Activated CD4-positive, CD25-positive, alpha-beta regulatory T cell treated with anti-CD3 and anti-CD28 coated beads, Interleukin-2, amount 50 U/mL, for 24 hours (primary cell): ENCODE data around the gene TTLL1.
"Not testable (repeated sequence)": the region's sequence is repeated elsewhere in the genome, so short reads cannot be mapped to it uniquely, and the experiment has no call there.

Experiments used
- ATAC-seq, 2 donors: fragments of 150-1000 bp; cut with Tn5 transposase; one replicate each; pipeline ENCODE4 v1.10.0; 2021; ENCODE audit warnings: mild to moderate bottlenecking in 1 of 2, moderate library complexity in 1 of 2

Gene TTLL1

GRCh38 chr22:43060183-43060582 lies 29.0 kb downstream of the TTLL1 start:
- ATAC-seq = no peak

GRCh38 chr22:43057641-43058040 lies 31.6 kb downstream of the TTLL1 start:
- no peak for ATAC-seq

- ATAC-seq = no peak
Observed at GRCh38 chr22:43053176-43053575, 36.0 kb downstream of the TTLL1 start.

- ATAC-seq = no peak
Observed at GRCh38 chr22:43050995-43051394, 38.2 kb downstream of the TTLL1 start.

- no peak for ATAC-seq
Observed at GRCh38 chr22:43047605-43048004, 41.6 kb downstream of the TTLL1 start.

GRCh38 chr22:43044290-43044712 lies 44.9 kb downstream of the TTLL1 start:
- ATAC-seq = no peak

- no peak for ATAC-seq
Observed at GRCh38 chr22:43042101-43042780, 47.0 kb downstream of the TTLL1 start.

- ATAC-seq = no peak
Observed at GRCh38 chr22:43039800-43040199, 49.4 kb downstream of the TTLL1 start.

- ATAC-seq = no peak
Observed at GRCh38 chr22:43038325-43038724, 50.9 kb downstream of the TTLL1 start.

GRCh38 chr22:43036282-43036829 lies 52.8 kb downstream of the TTLL1 start:
- ATAC-seq = no peak

GRCh38 chr22:43035250-43035649 lies 53.9 kb downstream of the TTLL1 start:
- no peak for ATAC-seq

- ATAC-seq = no peak
Observed at GRCh38 chr22:43031617-43032016, 57.6 kb downstream of the TTLL1 start.

- no peak for ATAC-seq
Observed at GRCh38 chr22:43018615-43019014, 70.6 kb downstream of the TTLL1 start.

- ATAC-seq = no peak
Observed at GRCh38 chr22:43017525-43018460, 71.4 kb downstream of the TTLL1 start.

- not testable (repeated sequence) for ATAC-seq
Observed at GRCh38 chr22:43016150-43016549, 73.0 kb downstream of the TTLL1 start.

GRCh38 chr22:43015677-43016042 lies 73.5 kb downstream of the TTLL1 start:
- ATAC-seq = no peak

GRCh38 chr22:43014869-43015676 lies 74.1 kb downstream of the TTLL1 start, which contains the start of gene PACSIN2:
TSS of gene PACSIN2 (minus strand) at chr22:43015149. CDS start at chr22:42912080, 103,069 bp downstream.
- peak; percentile 99 to 100 for ATAC-seq

GRCh38 chr22:43014316-43014868 lies 74.8 kb downstream of the TTLL1 start:
- peak; percentile 0 to 4 for ATAC-seq

- peak in 1 of 2 donors; percentile 7 for ATAC-seq
Observed at GRCh38 chr22:43013355-43014315, 75.6 kb downstream of the TTLL1 start.

- ATAC-seq = no peak
Observed at GRCh38 chr22:43012390-43012789, 76.8 kb downstream of the TTLL1 start.

GRCh38 chr22:43011079-43011478 lies 78.1 kb downstream of the TTLL1 start:
- no peak for ATAC-seq
